GM18508 (cell line): ENCODE results near the gene ARL5A.
"Not testable (repeated sequence)": the region's sequence is repeated elsewhere in the genome, so short reads cannot be mapped to it uniquely, and the experiment has no call there.

Experiments used
- ATAC-seq: cut with Tn5 transposase; IDR thresholded peaks from one replicate; pipeline ENCODE4 v1.9.1; 2021; ENCODE audit warnings: moderate number of reproducible peaks; ENCODE audit not compliant: insufficient read depth, unreplicated experiment

The ARL5A gene, protein sequence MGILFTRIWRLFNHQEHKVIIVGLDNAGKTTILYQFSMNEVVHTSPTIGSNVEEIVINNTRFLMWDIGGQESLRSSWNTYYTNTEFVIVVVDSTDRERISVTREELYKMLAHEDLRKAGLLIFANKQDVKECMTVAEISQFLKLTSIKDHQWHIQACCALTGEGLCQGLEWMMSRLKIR

GRCh38 chr2:151828143-151828889 is at the start of gene ARL5A:
TSS of gene ARL5A (minus strand) at chr2:151828421. CDS start at chr2:151828176, 245 bp downstream.
- peak; percentile 97 for ATAC-seq

DNA sequence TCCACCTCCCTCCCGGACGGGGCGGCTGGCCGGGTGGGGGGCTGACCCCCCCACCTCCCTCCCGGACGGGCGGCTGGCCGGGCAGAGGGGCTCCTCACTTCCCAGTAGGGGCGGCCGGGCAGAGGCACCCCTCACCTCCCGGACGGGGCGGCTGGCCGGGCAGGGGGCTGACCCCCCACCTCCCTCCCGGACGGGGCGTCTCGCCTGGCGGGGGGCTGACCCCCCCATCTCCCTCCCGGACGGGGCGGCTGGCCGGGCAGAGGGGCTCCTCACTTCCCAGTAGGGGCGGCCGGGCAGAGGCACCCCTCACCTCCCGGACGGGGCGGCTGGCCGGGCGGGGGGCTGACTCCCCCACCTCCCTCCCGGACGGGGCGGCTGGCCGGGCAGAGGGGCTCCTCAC is 47.4 kb upstream of the ARL5A start:
- ATAC-seq = not testable (repeated sequence)

- ATAC-seq = no peak
These were observed 44.2 kb upstream of the ARL5A start for GRCh38 chr2:151872463-151872862.

DNA sequence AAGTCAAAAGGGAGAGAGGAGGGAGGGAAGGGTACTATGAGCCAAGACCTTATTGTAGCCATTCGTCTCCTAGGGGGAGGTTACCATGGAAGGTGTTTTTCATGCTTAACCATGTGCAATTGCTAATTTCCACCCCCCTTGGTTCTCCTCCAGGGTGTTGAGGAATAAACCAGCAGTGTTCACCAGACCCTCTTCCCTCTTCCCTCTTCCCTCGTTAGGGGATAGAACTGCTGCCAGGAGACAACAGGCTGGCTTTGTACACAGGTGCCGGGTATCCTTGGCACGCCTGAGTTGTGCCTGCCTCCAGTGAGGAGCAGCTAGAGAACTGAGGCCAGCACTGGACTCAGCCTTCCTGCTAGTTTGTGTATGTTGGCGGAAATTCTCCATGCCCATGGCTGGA is 41.1 kb upstream of the ARL5A start:
- ATAC-seq = no peak

- peak; percentile 100 for ATAC-seq
These were observed 34.5 kb upstream of the ARL5A start for GRCh38 chr2:151862700-151863099.

GRCh38 chr2:151861174-151861573 is 33.0 kb upstream of the ARL5A start:
- no peak for ATAC-seq

DNA sequence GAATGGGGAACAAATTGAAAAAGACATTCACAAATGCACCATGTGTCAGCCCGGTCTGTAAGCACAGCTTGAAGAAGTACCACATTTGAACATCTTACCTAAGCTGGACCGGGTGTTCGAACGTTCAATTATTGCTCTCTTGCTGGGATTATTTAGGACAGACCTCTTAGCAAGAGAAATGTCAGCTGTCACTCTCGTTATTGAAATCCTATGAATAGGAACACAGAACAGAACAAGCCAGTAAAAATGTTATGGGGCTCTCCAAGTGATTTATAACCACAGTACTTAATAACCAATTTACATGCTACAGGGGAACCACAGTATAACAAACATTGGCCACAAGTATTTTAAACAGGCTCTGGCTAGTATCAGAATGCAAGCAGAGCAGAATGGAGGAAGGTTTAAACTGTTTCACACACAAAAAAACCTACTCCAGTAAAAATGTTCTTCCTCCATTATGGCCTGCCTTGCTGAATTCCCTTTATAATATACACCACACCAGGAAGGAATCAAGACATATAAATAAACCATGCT is 32.5 kb upstream of the ARL5A start:
- ATAC-seq = no peak

GRCh38 chr2:151860210-151860609 is 32.0 kb upstream of the ARL5A start:
- no peak for ATAC-seq

GRCh38 chr2:151857650-151858049 is 29.4 kb upstream of the ARL5A start:
- no peak for ATAC-seq

DNA sequence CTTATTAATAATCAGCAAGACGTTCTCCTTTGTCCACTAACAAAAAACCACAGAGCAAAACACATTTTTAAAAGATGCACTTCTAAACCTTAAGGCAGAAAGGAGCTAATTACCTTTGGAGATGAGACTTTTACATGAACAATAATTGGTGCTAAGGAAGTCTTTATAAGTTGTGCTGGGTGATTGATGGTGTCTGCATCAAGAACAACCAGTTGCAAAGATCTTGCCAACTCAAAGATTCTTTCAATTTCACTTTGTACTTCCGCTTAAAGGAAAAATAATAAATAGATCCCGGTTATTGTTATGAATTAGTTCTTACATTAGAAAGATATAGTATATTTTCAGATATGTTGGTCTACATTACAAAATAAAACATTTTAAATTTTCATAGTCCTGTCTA is 26.9 kb upstream of the ARL5A start:
- no peak for ATAC-seq

GRCh38 chr2:151853070-151853758 is 25.0 kb upstream of the ARL5A start:
- ATAC-seq = no peak

- no peak for ATAC-seq
These were observed 24.2 kb upstream of the ARL5A start for GRCh38 chr2:151852260-151853069.

DNA sequence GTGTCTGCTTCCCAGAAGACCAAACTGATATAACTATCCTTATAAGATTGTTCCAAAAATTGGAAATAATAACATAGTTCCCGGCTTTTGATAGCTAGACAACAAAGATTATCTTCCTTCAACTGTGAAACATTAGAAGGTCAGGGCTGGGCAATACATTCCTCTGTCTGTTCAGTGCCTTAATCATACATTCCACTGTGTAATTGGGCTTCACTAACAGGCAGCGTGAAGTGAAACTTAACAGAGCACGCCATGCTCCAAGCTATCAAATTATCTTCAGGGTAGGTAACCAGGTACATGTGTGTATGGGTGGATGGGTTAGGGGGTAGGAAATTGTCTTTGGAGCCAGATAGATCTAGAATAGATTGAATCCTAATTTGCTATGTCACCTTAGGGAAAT is 23.5 kb upstream of the ARL5A start:
- ATAC-seq = no peak

GRCh38 chr2:151849413-151850010 is 21.3 kb upstream of the ARL5A start:
- ATAC-seq = no peak

DNA sequence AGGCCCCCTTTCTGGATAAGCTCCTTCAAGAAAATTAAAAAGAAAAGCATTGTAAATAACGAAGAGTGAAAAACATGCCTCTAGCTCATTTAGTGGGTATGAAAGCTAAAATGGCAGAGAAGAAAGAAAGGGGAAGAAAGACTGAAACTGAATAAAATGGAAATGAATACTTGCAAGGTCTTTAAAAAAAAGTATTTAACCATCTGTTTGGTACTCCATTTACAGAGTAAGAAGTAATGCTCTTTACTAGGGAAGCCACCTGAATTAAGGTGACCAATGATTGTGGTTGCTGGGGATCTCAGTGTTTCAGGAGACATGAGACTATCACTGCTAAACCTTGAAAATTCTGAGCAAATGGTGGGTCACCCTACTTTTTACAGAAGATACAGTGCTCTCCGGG is 17.7 kb upstream of the ARL5A start:
- no peak for ATAC-seq

GRCh38 chr2:151845481-151845880 is 17.3 kb upstream of the ARL5A start:
- ATAC-seq = no peak

DNA sequence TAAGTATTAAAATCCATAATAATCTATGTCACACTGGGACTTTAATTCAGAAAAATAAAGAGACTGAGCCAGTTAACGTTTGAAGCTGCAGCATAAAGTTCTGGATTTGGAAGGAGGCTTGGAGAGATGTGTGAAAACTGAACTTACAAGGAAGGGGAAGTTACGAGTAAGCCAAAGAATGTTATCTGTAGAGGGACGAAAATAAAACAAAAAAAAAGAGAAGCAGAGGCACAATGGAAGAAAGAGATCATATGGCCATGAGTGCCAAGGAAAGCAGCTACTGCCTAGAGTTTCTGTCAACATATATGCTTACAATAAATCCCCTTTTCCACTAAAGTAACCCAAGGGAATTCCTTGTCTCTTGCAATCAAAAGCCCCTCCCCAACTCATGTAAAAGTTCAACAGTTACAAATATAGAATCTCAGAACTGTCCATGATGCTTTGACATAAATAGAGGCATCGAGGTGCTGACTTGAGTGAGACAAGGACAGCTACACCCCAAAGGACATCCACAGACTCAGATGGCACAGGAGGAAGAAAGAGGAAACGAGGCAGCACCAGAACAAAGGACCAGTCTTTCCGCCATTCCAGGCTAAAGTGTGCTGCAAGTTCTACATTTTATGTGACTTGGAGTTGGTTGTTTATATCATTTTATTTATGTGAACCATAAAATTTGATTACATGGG is 16.1 kb upstream of the ARL5A start:
- ATAC-seq = no peak

GRCh38 chr2:151843691-151844061 is 15.5 kb upstream of the ARL5A start:
- ATAC-seq = no peak

DNA sequence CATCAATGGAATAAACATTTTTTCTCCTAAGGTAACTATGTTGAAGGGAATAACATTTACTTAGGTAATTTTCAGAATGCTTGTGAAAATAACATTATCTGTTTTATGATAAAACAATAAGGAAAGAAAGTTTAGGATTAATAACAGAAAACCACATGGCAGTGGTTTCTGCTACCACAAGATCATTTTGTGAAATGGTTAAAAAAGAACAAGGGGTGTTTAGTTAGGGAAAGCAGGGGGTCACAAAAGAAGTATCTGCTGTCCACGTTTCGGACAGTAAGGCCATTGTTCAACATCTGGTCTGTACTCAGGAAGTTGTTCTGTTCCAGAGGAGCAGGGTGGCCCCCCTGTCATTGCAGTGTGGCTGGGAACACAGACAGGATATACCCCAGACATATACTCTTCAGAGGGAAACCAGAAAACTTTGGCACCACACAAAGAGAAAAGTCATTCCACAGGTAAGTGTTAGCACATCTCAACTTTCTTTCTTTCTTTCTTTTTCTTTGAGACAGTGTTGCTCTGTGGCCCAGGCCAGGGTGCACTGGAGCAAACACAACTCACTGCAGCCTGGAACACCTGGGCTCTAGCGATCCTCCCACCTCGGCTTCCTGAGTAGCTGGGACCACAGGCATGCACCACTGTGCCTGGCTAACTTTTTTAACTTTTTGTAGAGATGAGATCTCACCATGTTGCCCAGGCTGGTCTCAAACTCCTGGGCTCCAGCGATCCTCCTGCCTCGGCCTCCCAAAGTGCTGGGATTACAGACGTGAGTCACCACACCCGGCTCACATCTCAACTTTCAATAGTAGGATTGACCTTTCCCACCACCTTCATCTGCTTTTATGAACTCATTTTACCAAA is 14.8 kb upstream of the ARL5A start:
- no peak for ATAC-seq
